HCT116 (cell line): ENCODE data around the gene GLRA2. TPM values are rescaled to one million over a fixed set of nuclear protein-coding genes. Genes with fewer than 3 reads are reported as not detected.

Experiments
- ATAC-seq: fragments of 200-7000 bp; cut with Tn5 transposase; 2 replicates; pipeline ENCODE4 v1.9.1; 2020; ENCODE audit warnings: mild to moderate bottlenecking, moderate library complexity
- BruUV-seq: library from RNA; stranded (reverse); fragments of 400-500 nt; replicated peaks from 2 replicates; lab custom pipeline; 2021; lab: Mats Ljungman, UMichigan
- CTCF ChIA-PET: fragments of 300-600 bp; sonication (Branson Sonifier 250); formaldehyde crosslinking; loops from one replicate; lab custom pipeline; 2021; ENCODE audit warnings: antibody characterized with exemption; lab: Charles Lee
- POLR2A ChIA-PET: fragments of 300-600, 350-600 bp; sonication (Branson Sonifier 250); formaldehyde crosslinking; loops from one replicate; lab custom pipeline; 2021; ENCODE audit warnings: antibody characterized with exemption; lab: Charles Lee
- RAD21 ChIA-PET, 2 experiments: fragments of 300-600 bp; sonication (Branson Sonifier 250); formaldehyde crosslinking; loops; one replicate each; lab custom pipeline; 2023; ENCODE audit warnings: low total read pairs in 2 of 2; ENCODE audit not compliant: uncharacterized antibody in 2 of 2, unreplicated experiment in 2 of 2, low non-redundant PET in 1 of 2; lab: Charles Lee
- DNase-seq: peaks from one replicate; pipeline ENCODE4 v3.0.0-alpha.2; 2010; ENCODE audit warnings: low read depth, low spot score
- H2AFZ ChIP-seq: fragments of 200-600 bp; shearing (Covaris generic), sonication (generic); 2 replicates; pipeline ENCODE4 v1.6.1; 2017; ENCODE audit warnings: low read depth, mixed run types, mixed read lengths, antibody characterized with exemption, low read length; ENCODE audit not compliant: poor library complexity, severe bottlenecking
- H3K27ac ChIP-seq: 2 replicates; pipeline ENCODE4 v1.5.1; 2012; ENCODE audit warnings: low read depth, low read length
- H3K27me3 ChIP-seq: fragments of 200-600 bp; sonication (generic); 2 replicates; pipeline ENCODE4 v1.6.1; 2016; ENCODE audit warnings: mixed run types, low read length, mixed read lengths; ENCODE audit not compliant: insufficient read depth
- H3K36me3 ChIP-seq, 2 experiments: fragments of 200-500 bp in 1 of 2; fragments of 200-600 bp in 1 of 2; sonication (Bioruptor generic) in 1 of 2; sonication (generic) in 1 of 2; 2 replicates each; pipeline versions ENCODE4 v1.5.1 to v1.6.1; 2014 to 2016; ENCODE audit warnings: low read length in 2 of 2, inconsistent platforms in 1 of 2, mixed read lengths in 1 of 2, mixed run types in 1 of 2; ENCODE audit not compliant: insufficient read depth in 2 of 2, control insufficient read depth in 1 of 2
- H3K4me1 ChIP-seq, 2 experiments: fragments of 200-600 bp in 1 of 2; sonication (generic) in 1 of 2; 2 replicates each; pipeline versions ENCODE4 v1.5.1 to v1.6.1; 2012 to 2017; ENCODE audit warnings: low read length in 2 of 2, inconsistent platforms in 1 of 2, mild to moderate bottlenecking in 1 of 2, mixed read lengths in 1 of 2, mixed run types in 1 of 2, moderate library complexity in 1 of 2; ENCODE audit not compliant: insufficient read depth in 2 of 2, control insufficient read depth in 1 of 2
- H3K4me2 ChIP-seq: fragments of 200-600 bp; sonication (generic); 2 replicates; pipeline ENCODE4 v1.6.1; 2017; ENCODE audit warnings: mixed run types, low read length, mixed read lengths
- H3K4me3 ChIP-seq, 2 experiments: fragments of 200-600 bp in 1 of 2; sonication (generic) in 1 of 2; replicated peaks in 1 of 2; 2 replicates each; pipeline ENCODE4 v1.5.1; 2011 to 2016; ENCODE audit warnings: low read length in 2 of 2, control low read depth in 1 of 2, low read depth in 1 of 2, mild to moderate bottlenecking in 1 of 2, mixed read lengths in 1 of 2, mixed run types in 1 of 2
- H3K79me2 ChIP-seq: fragments of 200-600 bp; sonication (generic); 2 replicates; pipeline ENCODE4 v1.6.1; 2017; ENCODE audit warnings: mild to moderate bottlenecking, mixed run types, low read length, moderate library complexity, mixed read lengths; ENCODE audit not compliant: insufficient read depth
- H3K9ac ChIP-seq: fragments of 200-600 bp; sonication (generic); 2 replicates; pipeline ENCODE4 v1.6.1; 2016; ENCODE audit warnings: low read length, mixed read lengths
- H3K9me2 ChIP-seq: fragments of 200-600 bp; sonication (generic), shearing (Covaris generic); 2 replicates; pipeline ENCODE4 v1.6.1; 2017; ENCODE audit warnings: mixed run types, mild to moderate bottlenecking, moderate library complexity; ENCODE audit not compliant: insufficient read depth
- H3K9me3 ChIP-seq, 2 experiments: fragments of 200-500 bp in 1 of 2; fragments of 200-600 bp in 1 of 2; sonication (Bioruptor generic) in 1 of 2; sonication (generic) in 1 of 2; 2 replicates each; pipeline ENCODE4 v1.6.1; 2014 to 2017; ENCODE audit warnings: low read length in 2 of 2, mixed read lengths in 2 of 2, inconsistent platforms in 1 of 2, low read depth in 1 of 2, mild to moderate bottlenecking in 1 of 2, mixed run types in 1 of 2, moderate library complexity in 1 of 2; ENCODE audit not compliant: control insufficient read depth in 1 of 2, insufficient read depth in 1 of 2
- H4K20me1 ChIP-seq: fragments of 200-600 bp; sonication (generic), shearing (Covaris generic); 2 replicates; pipeline ENCODE4 v1.6.1; 2017; ENCODE audit warnings: mixed run types, mild to moderate bottlenecking, moderate library complexity; ENCODE audit not compliant: insufficient read depth
- ATF3 ChIP-seq: IDR thresholded peaks from 2 replicates; pipeline ENCODE4 v1.6.1; 2012
- EGR1 ChIP-seq: IDR thresholded peaks from 2 replicates; pipeline ENCODE4 v1.6.1; 2012; ENCODE audit warnings: low read depth
- EZH2 ChIP-seq: fragments of 200-600 bp; sonication (generic); IDR thresholded peaks from 2 replicates; pipeline ENCODE4 v1.6.1; 2017; ENCODE audit warnings: antibody characterized with exemption, mixed run types
- FOSL1 ChIP-seq: IDR thresholded peaks from 2 replicates; pipeline ENCODE4 v1.6.1; 2012; ENCODE audit warnings: low read depth
- JUND ChIP-seq: IDR thresholded peaks from 2 replicates; pipeline ENCODE4 v1.6.1; 2012
- MAX ChIP-seq: IDR thresholded peaks from 2 replicates; pipeline ENCODE4 v1.6.1; 2012
- POLR2AphosphoS5 ChIP-seq: IDR thresholded peaks from 2 replicates; pipeline ENCODE4 v1.6.1; 2011; ENCODE audit warnings: mild to moderate bottlenecking, low read depth, low read length, moderate library complexity
- RAD21 ChIP-seq: IDR thresholded peaks from 2 replicates; pipeline ENCODE4 v1.6.1; 2012; ENCODE audit warnings: low read depth, mild to moderate bottlenecking
- REST ChIP-seq: IDR thresholded peaks from 2 replicates; pipeline ENCODE4 v1.6.1; 2012; ENCODE audit warnings: low read depth
- SIN3A ChIP-seq: IDR thresholded peaks from 2 replicates; pipeline ENCODE4 v1.6.1; 2012; ENCODE audit warnings: low read depth
- SRF ChIP-seq: IDR thresholded peaks from 2 replicates; pipeline ENCODE4 v1.6.1; 2012; ENCODE audit warnings: low read depth
- TCF7L2 ChIP-seq: IDR thresholded peaks from 2 replicates; pipeline ENCODE4 v1.7.0; 2011; ENCODE audit warnings: borderline replicate concordance, inconsistent platforms; ENCODE audit not compliant: insufficient read depth, insufficient read length; ENCODE audit errors: extremely low read depth
- YY1 ChIP-seq: IDR thresholded peaks from 2 replicates; pipeline ENCODE4 v1.6.1; 2011; ENCODE audit warnings: low read length, low read depth, moderate library complexity, mild to moderate bottlenecking; ENCODE audit not compliant: insufficient replicate concordance; ENCODE audit errors: extremely low read depth
- ZFX ChIP-seq: fragments of 450-650 bp; IDR thresholded peaks from 2 replicates; pipeline ENCODE4 v1.6.1; 2017
- ZNF274 ChIP-seq: fragments of 200-500 bp; sonication (Bioruptor generic); IDR thresholded peaks from 2 replicates; pipeline ENCODE4 v1.6.1; 2014; ENCODE audit warnings: mild to moderate bottlenecking, low read depth, low read length, inconsistent platforms
- intact Hi-C: fragments of 100-400 bp; cut with micrococcal nuclease; formaldehyde crosslinking; loops from 2 replicates; pipeline ENCODE4 v1.10.0; 2022
- total RNA-seq: library from RNA; stranded (reverse); gene quantifications from one replicate; pipeline ENCODE4 v1.2.1, GENCODE V29; 2021; ENCODE audit not compliant: unreplicated experiment

GLRA2 gene
- total RNA-seq, 1 experiment from 2014 or later: not detected

- TF ChIP-seq ZFX: no peak
- TF ChIP-seq SRF: no peak
- no peak for TF ChIP-seq EGR1
- TF ChIP-seq JUND: no peak
- TF ChIP-seq TCF7L2: no peak
- no peak for TF ChIP-seq EZH2
- TF ChIP-seq ZNF274: no peak
- no peak for TF ChIP-seq YY1
- no peak for TF ChIP-seq FOSL1
- TF ChIP-seq REST: no peak
- no peak for TF ChIP-seq ATF3
- TF ChIP-seq MAX: no peak
- TF ChIP-seq RAD21: no peak
- no peak for TF ChIP-seq POLR2AphosphoS5
- TF ChIP-seq SIN3A: no peak
- intact Hi-C loops: no loop called here
- Histone ChIP-seq H4K20me1 (no peaks in the 10 kb centered on the region), H3K9me2 (no peaks in the 10 kb centered on the region), H3K4me3 (no peak overlapping the region), H3K9ac (no peak overlapping the region), H2AFZ (no peak overlapping the region), H3K79me2 (no peaks in the 10 kb centered on the region), H3K36me3 (no peaks in the 10 kb centered on the region), H3K4me1 (no peaks in the 10 kb centered on the region), H3K27ac (no peak overlapping the region), H3K9me3 (no peaks in the 10 kb centered on the region), H3K27me3 (no peaks in the 10 kb centered on the region), H3K4me2 (no peak overlapping the region)
- ChIA-PET POLR2A (no interaction called here), RAD21 (no interaction called here), CTCF (no interaction called here)
- no peak for DNase-seq
- no peak for ATAC-seq
- BruUV-seq: no TSS peak
Observed at GRCh38 chrX:14546190-14546589, 16.9 kb downstream of the GLRA2 start.
